B cell (primary cell): ENCODE data around the gene SERPINA12. TPM values are rescaled to one million over a fixed set of nuclear protein-coding genes. Genes with fewer than 3 reads are reported as not detected.

Experiments
- ATAC-seq: fragments of 200-7000 bp; cut with Tn5 transposase; one replicate; pipeline ENCODE4 v1.10.0; 2021; ENCODE audit warnings: low read depth, mild to moderate bottlenecking, moderate number of reproducible peaks, moderate library complexity
- CTCF ChIA-PET: fragments of 350-600 bp; sonication (Branson Sonifier 250); formaldehyde crosslinking; loops from one replicate; lab custom pipeline; 2021; ENCODE audit warnings: antibody characterized with exemption, inconsistent platforms; lab: Charles Lee
- POLR2A ChIA-PET: fragments of 350-600 bp; sonication (Branson Sonifier 250); formaldehyde crosslinking; loops from one replicate; lab custom pipeline; 2021; ENCODE audit warnings: antibody characterized with exemption; lab: Charles Lee
- DNase-seq: peaks from one replicate; pipeline ENCODE4 v3.0.0; 2013
- H2AFZ ChIP-seq: 2 replicates; pipeline ENCODE4 v1.6.1; 2012; ENCODE audit warnings: mild to moderate bottlenecking, low read depth, low read length; ENCODE audit not compliant: insufficient read depth, poor library complexity, severe bottlenecking
- H3K27ac ChIP-seq, 2 donors: 1 replicate in 1 of 2; 2 replicates in 1 of 2; pipeline ENCODE4 v1.5.1; 2012 to 2013; ENCODE audit warnings: low read length in 2 of 2, mild to moderate bottlenecking in 2 of 2, moderate library complexity in 1 of 2
- H3K27me3 ChIP-seq, 4 experiments: fragments of 200-600 bp in 1 of 4; sonication (generic) in 1 of 4; replicated peaks in 1 of 4; 1 replicate in 2 of 4; 2 replicates in 2 of 4; pipeline versions ENCODE4 v1.6.1 to v1.7.0; 2013 to 2016; ENCODE audit warnings: low read length in 3 of 4, mild to moderate bottlenecking in 2 of 4, mixed read lengths in 1 of 4, moderate library complexity in 1 of 4; ENCODE audit not compliant: insufficient read depth in 4 of 4, control insufficient read depth in 3 of 4; ENCODE audit errors: control extremely low read depth in 1 of 4
- H3K36me3 ChIP-seq, 2 experiments: replicated peaks in 1 of 2; 1 replicate in 1 of 2; 2 replicates in 1 of 2; pipeline versions ENCODE4 v1.6.1 to v1.7.1; 2013; ENCODE audit warnings: low read length in 1 of 2; ENCODE audit not compliant: insufficient read depth in 2 of 2, control insufficient read depth in 1 of 2; ENCODE audit errors: control extremely low read depth in 1 of 2, extremely low read depth in 1 of 2
- H3K4me1 ChIP-seq, 2 donors: fragments of 200-600 bp in 1 of 2; sonication (generic) in 1 of 2; 1 replicate in 1 of 2; 2 replicates in 1 of 2; pipeline versions ENCODE4 v1.5.1 to v1.6.1; 2013 to 2017; ENCODE audit warnings: low read length in 2 of 2; ENCODE audit not compliant: control insufficient read depth in 2 of 2, insufficient read depth in 2 of 2
- H3K4me2 ChIP-seq: replicated peaks from 2 replicates; pipeline ENCODE3; 2012; ENCODE audit warnings: mild to moderate bottlenecking, low read depth, low read length; ENCODE audit not compliant: poor library complexity, severe bottlenecking
- H3K4me3 ChIP-seq, 5 experiments: fragments of 200-600 bp in 1 of 5; sonication (generic) in 1 of 5; 1 replicate in 3 of 5; 2 replicates in 2 of 5; pipeline versions ENCODE4 v1.5.1 to v1.7.0; 2011 to 2016; ENCODE audit warnings: low read length in 4 of 5, mild to moderate bottlenecking in 4 of 5, low read depth in 2 of 5, control low read depth in 1 of 5, moderate library complexity in 1 of 5; ENCODE audit not compliant: insufficient read depth in 1 of 5; ENCODE audit errors: control extremely low read depth in 1 of 5, extremely low read depth in 1 of 5
- H3K79me2 ChIP-seq: fragments of 200-600 bp; sonication (generic); one replicate; pipeline ENCODE4 v1.6.0; 2016; ENCODE audit warnings: low read length; ENCODE audit not compliant: control insufficient read depth, insufficient read depth
- H3K9ac ChIP-seq: fragments of 200-600 bp; sonication (generic); 2 replicates; pipeline ENCODE4 v1.6.1; 2017; ENCODE audit warnings: mild to moderate bottlenecking, low read length, moderate library complexity
- H3K9me3 ChIP-seq, 3 donors: one replicate each; pipeline versions ENCODE4 v1.6.1 to v1.7.1; 2013; ENCODE audit warnings: low read length in 2 of 3; ENCODE audit not compliant: control insufficient read depth in 2 of 3, insufficient read depth in 1 of 3; ENCODE audit errors: control extremely low read depth in 1 of 3
- H4K20me1 ChIP-seq: 2 replicates; pipeline ENCODE4 v1.6.0; 2012; ENCODE audit warnings: mild to moderate bottlenecking, low read length; ENCODE audit not compliant: insufficient read depth, control insufficient read depth, poor library complexity, severe bottlenecking
- H3K27ac Mint-ChIP-seq: one replicate; pipeline ENCODE4 v1.8.0; 2021; ENCODE audit warnings: mixed read lengths
- H3K27me3 Mint-ChIP-seq: one replicate; pipeline ENCODE4 v1.8.0; 2021; ENCODE audit warnings: mixed read lengths
- H3K4me1 Mint-ChIP-seq: one replicate; pipeline ENCODE4 v1.8.0; 2021; ENCODE audit warnings: mixed read lengths
- H3K4me3 Mint-ChIP-seq: one replicate; pipeline ENCODE4 v1.8.0; 2021; ENCODE audit warnings: mixed read lengths
- H3K9me3 Mint-ChIP-seq: one replicate; pipeline ENCODE4 v1.8.0; 2022; ENCODE audit warnings: mixed read lengths; ENCODE audit not compliant: insufficient read depth
- EZH2 ChIP-seq: IDR thresholded peaks from 2 replicates; pipeline ENCODE4 v1.6.1; 2012; ENCODE audit warnings: borderline replicate concordance, low read depth, mild to moderate bottlenecking, moderate library complexity, low read length; ENCODE audit not compliant: insufficient read depth, poor library complexity, severe bottlenecking
- WGBS: methylation state at CpG from one replicate; pipeline ENCODE4 v1.1.5; 2013; ENCODE audit warnings: missing lambda C conversion rate; ENCODE audit not compliant: insufficient coverage; 5-methylcytosine and 5-hydroxymethylcytosine counted together
- intact Hi-C: fragments of 100-400 bp; cut with micrococcal nuclease; formaldehyde crosslinking; loops from one replicate; pipeline ENCODE4 v1.10.0; 2022
- polyA plus RNA-seq: library from polyadenylated mRNA; depleted of rRNA; stranded (reverse); fragments of >200 nt; gene quantifications from 2 replicates; pipeline ENCODE4 v1.2.3, GENCODE V29; 2012
- total RNA-seq, 2 donors: library from RNA; stranded (reverse); fragments of 120-200 nt in 1 of 2; gene quantifications; 1 replicate in 1 of 2; 2 replicates in 1 of 2; pipeline versions ENCODE4 v1.2.3 to v1.2.4, GENCODE V29; 2013 to 2022
- TF ChIP-seq, protein P1 (sequence below): fragments of 200-600 bp; IDR thresholded peaks from one replicate; pipeline ENCODE4 v1.8.0; 2022; ENCODE audit warnings: antibody characterized with exemption, mild to moderate bottlenecking

Gene SERPINA12
- total and polyA plus RNA-seq, 2 donors (not counting 1 experiment from before 2014, with no cell fraction given), result not detected

DNA sequence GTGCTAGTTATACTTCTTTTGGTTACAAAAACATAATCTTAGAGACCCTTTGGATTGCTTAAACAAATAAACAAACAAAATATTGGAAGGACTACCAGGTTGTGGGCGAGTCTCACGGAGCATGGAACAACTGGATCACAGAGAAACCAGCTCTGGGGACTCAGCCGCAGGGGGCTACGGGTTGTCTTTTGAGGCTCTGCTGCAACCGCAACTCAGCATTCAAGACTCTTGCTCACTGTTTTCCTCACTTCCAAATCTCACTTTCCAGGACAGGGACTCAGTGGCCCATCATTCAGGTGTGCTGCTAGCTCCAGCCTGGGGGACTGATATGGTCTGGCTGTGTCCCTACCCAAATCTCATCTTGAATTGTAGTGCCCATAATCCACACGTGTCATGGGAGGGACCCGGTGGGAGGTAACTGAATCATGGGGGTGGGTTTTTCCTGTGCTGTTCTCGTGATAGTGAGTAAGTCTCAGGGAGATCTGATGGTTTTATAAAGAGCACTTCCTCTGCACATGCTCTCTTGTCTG is 37.9 kb upstream of the SERPINA12 start:
- H3K9me3 Mint-ChIP-seq, result no peaks in the 10 kb centered on the region
- H3K4me3 Mint-ChIP-seq, result no peak overlapping the region

GRCh38 chr14:94545131-94545841 is 36.0 kb upstream of the SERPINA12 start:
- H4K20me1 ChIP-seq, result no peaks in the 10 kb centered on the region
- ChIA-PET CTCF (no interaction called here), POLR2A (no interaction called here)
- H3K4me3 ChIP-seq, result no peak overlapping the region
- H3K4me1 ChIP-seq, result no peaks in the 10 kb centered on the region
- H3K27ac Mint-ChIP-seq, result no peak overlapping the region
- H3K79me2 ChIP-seq, result no peaks in the 10 kb centered on the region
- no peak overlapping the region for H3K4me2 ChIP-seq
- H3K4me1 Mint-ChIP-seq, result no peaks in the 10 kb centered on the region
- peaks cover 0 to 28% (median 0%) of the 10 kb centered on the region in 3 donors for H3K9me3 ChIP-seq
- peaks cover 12% of the 10 kb centered on the region for H3K27me3 Mint-ChIP-seq
- no peak for DNase-seq
- no peak overlapping the region for H2AFZ ChIP-seq
- TF ChIP-seq EZH2, result no peak
- TF ChIP-seq, protein P1, sequence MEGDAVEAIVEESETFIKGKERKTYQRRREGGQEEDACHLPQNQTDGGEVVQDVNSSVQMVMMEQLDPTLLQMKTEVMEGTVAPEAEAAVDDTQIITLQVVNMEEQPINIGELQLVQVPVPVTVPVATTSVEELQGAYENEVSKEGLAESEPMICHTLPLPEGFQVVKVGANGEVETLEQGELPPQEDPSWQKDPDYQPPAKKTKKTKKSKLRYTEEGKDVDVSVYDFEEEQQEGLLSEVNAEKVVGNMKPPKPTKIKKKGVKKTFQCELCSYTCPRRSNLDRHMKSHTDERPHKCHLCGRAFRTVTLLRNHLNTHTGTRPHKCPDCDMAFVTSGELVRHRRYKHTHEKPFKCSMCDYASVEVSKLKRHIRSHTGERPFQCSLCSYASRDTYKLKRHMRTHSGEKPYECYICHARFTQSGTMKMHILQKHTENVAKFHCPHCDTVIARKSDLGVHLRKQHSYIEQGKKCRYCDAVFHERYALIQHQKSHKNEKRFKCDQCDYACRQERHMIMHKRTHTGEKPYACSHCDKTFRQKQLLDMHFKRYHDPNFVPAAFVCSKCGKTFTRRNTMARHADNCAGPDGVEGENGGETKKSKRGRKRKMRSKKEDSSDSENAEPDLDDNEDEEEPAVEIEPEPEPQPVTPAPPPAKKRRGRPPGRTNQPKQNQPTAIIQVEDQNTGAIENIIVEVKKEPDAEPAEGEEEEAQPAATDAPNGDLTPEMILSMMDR, result no peak
- H3K9ac ChIP-seq, result no peak overlapping the region
- no peak for ATAC-seq
- intact Hi-C loops, result no loop called here
- H3K27ac ChIP-seq, result no peak overlapping the region
- H3K27me3 ChIP-seq, result peaks cover 0 to 13% (median 0%) of the 10 kb centered on the region in 4 experiments
- 74% methylated on average over 12 of the region's 15 CpGs for WGBS
- no peaks in the 10 kb centered on the region for H3K36me3 ChIP-seq
- no peaks in the 10 kb centered on the region for H3K9me3 Mint-ChIP-seq
- no peak overlapping the region for H3K4me3 Mint-ChIP-seq

More for the DNA sequence above, 37.9 kb upstream of the SERPINA12 start:
- no peak overlapping the region for H2AFZ ChIP-seq
- TF ChIP-seq EZH2, result no peak
- TF ChIP-seq, protein P1, result no peak
- H3K79me2 ChIP-seq, result no peaks in the 10 kb centered on the region
- H3K36me3 ChIP-seq, result no peaks in the 10 kb centered on the region
- intact Hi-C loops, result no loop called here
- H3K27me3 ChIP-seq, result peaks cover 0 to 13% (median 0%) of the 10 kb centered on the region in 4 experiments
- H3K4me3 ChIP-seq, result no peak overlapping the region
- peaks cover 0 to 28% (median 0%) of the 10 kb centered on the region in 3 donors for H3K9me3 ChIP-seq
- Mint-ChIP-seq H3K27ac (no peak overlapping the region), H3K4me1 (no peaks in the 10 kb centered on the region), H3K27me3 (peaks cover 26% of the 10 kb centered on the region)
- H3K27ac ChIP-seq, result no peak overlapping the region
- POLR2A ChIA-PET, result no interaction called here
- 96% methylated on average over 7 of the region's 8 CpGs for WGBS
- no peaks in the 10 kb centered on the region for H4K20me1 ChIP-seq
- CTCF ChIA-PET, result interaction anchor here (1.7 kb wide), 1 partner anchor 113 kb away, joined by 3 read pairs; no protein-coding TSS in a partner anchor
- no peak overlapping the region for H3K4me2 ChIP-seq
- no peak overlapping the region for H3K9ac ChIP-seq
- no peaks in the 10 kb centered on the region for H3K4me1 ChIP-seq
- no peak for DNase-seq
- no peak for ATAC-seq
